ENCODE data around the gene GLS. TPM values are rescaled to one million over a fixed set of nuclear protein-coding genes. Genes with fewer than 3 reads are reported as not detected.

The GLS gene
- total RNA-seq, 2 donors from 2014 or later, result 415 to 476 TPM

DNA sequence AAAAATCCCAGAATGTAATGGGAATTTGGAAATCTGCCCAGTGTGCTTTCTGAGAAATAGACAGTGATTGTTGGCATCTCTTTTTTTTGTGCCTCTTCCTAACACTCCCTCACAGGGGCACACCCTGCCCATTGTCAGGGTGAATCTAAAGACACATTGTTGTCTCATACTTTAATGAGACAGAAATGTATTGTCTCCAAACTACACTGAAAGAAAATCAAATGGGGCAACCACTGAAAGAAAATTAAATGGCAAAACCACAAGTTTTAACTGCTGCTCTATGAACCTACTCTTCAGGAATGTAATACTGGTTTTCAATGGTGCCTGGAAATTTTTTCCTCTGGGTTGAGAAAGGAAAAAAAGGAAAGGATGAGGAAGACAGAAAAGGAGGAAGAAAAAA lies 43.2 kb upstream of the GLS start:
- TF ChIP-seq, protein P1, sequence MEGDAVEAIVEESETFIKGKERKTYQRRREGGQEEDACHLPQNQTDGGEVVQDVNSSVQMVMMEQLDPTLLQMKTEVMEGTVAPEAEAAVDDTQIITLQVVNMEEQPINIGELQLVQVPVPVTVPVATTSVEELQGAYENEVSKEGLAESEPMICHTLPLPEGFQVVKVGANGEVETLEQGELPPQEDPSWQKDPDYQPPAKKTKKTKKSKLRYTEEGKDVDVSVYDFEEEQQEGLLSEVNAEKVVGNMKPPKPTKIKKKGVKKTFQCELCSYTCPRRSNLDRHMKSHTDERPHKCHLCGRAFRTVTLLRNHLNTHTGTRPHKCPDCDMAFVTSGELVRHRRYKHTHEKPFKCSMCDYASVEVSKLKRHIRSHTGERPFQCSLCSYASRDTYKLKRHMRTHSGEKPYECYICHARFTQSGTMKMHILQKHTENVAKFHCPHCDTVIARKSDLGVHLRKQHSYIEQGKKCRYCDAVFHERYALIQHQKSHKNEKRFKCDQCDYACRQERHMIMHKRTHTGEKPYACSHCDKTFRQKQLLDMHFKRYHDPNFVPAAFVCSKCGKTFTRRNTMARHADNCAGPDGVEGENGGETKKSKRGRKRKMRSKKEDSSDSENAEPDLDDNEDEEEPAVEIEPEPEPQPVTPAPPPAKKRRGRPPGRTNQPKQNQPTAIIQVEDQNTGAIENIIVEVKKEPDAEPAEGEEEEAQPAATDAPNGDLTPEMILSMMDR (IDR thresholded peaks at IDR 0.05), result no peak
- Histone ChIP-seq H3K27ac (peak overlapping the region; percentile 35 to 58), H3K9me3 (no peaks in the 10 kb centered on the region), H3K36me3 (no peaks in the 10 kb centered on the region), H3K4me3 (no peak overlapping the region), H3K4me1 (ENCODE audit: control insufficient read depth in 1 of 2, low read depth in 2 of 2) (peaks cover 33 to 50% of the 10 kb centered on the region in 2 donors), H3K27me3 (replicated peaks; ENCODE audit: insufficient read depth) (no peaks in the 10 kb centered on the region)
- DNase-seq (ENCODE audit: low spot score) (no peak), ATAC-seq (ENCODE audit: insufficient number of reproducible peaks, low FRiP score, low read depth) (peak; percentile 9)

DNA sequence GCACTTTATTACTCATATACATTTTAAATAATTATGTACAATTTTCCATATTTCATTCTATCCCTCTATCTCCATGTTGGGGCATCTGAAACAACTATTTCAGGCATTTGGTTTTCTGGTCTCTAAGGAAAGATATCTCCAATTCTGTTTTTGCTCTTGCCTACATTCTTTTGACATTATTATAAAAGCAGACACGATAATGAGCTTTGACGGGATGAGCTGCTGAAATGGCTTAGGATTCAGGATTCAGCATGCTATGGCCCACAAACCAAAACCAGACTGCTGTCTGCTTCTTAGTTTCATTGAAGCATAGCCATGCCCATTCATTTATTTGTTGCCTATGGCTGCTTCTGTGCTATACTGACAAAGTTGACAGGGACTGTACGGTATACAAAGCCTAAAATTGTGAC lies 42.7 kb upstream of the GLS start:
- TF ChIP-seq, protein P1 (IDR thresholded peaks at IDR 0.05), result no peak
- H3K36me3 ChIP-seq, result no peaks in the 10 kb centered on the region
- no peaks in the 10 kb centered on the region for H3K9me3 ChIP-seq
- H3K4me3 ChIP-seq, result no peak overlapping the region
- ATAC-seq (ENCODE audit: insufficient number of reproducible peaks, low FRiP score, low read depth) (no peak), DNase-seq (ENCODE audit: low spot score) (no peak)
- no peaks in the 10 kb centered on the region for H3K27me3 ChIP-seq (replicated peaks; ENCODE audit: insufficient read depth)
- H3K27ac ChIP-seq, result peak overlapping the region; percentile 35 to 58
- H3K4me1 ChIP-seq (ENCODE audit: control insufficient read depth in 1 of 2, low read depth in 2 of 2), result peaks cover 33 to 51% of the 10 kb centered on the region in 2 donors

DNA sequence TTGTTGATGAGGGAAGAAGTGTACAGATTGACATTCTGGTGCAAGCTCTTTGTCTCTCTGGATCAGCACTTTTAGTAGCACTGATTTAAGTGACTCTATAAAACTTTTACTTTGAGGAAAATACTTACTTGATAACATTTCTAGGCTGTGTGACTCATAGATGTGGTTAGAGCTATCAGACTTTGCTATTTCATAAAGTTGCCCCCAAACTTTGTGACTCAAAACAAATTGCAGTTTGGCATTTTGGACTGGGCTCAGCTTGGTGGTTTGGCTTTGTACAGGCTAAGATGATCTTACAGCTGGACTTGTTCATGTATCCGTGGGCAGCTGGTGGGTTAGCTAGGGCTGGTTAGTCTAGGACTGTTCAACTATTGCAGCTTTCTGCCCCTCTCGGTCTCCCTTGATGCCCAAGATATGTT lies 42.1 kb upstream of the GLS start:
- peaks cover 33 to 51% of the 10 kb centered on the region in 2 donors for H3K4me1 ChIP-seq (ENCODE audit: control insufficient read depth in 1 of 2, low read depth in 2 of 2)
- no peaks in the 10 kb centered on the region for H3K27me3 ChIP-seq (replicated peaks; ENCODE audit: insufficient read depth)
- H3K36me3 ChIP-seq, result no peaks in the 10 kb centered on the region
- TF ChIP-seq, protein P1 (IDR thresholded peaks at IDR 0.05), result no peak
- peak overlapping the region in 1 of 2 donors; percentile 58 for H3K27ac ChIP-seq
- H3K9me3 ChIP-seq, result no peaks in the 10 kb centered on the region
- H3K4me3 ChIP-seq, result no peak overlapping the region
- ATAC-seq (ENCODE audit: insufficient number of reproducible peaks, low FRiP score, low read depth), result no peak
- DNase-seq (ENCODE audit: low spot score), result no peak

DNA sequence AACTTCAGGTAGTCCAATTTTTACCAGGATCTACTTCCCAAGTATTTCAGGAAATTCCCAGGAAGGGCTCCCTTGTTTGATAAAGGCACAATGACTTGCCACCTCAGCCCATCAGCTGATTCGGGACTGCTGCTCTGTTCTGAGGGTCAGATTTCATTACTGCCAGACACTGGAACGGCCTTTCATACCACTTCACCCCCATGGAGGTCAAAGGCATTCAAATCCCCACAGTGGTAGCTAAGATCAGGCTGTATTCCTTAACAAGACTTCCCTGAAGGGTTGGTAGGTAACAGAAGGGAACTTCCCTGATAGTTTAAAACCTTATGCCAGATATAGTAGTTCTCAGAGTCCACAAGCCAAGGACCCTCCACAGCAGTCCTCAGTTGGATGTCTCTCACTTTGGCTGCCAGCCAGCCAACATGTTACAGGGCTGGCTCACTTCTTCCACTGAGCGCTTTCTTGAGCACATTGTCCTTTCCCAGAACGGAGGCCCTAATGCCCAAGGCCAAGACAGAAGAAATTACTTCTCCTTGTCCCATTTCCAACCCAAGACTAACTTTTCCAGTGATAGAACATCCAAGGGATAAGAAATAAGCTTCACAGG lies 40.0 kb upstream of the GLS start:
- DNase-seq (ENCODE audit: low spot score), result no peak
- no peak overlapping the region for H3K4me3 ChIP-seq
- no peak for ATAC-seq (ENCODE audit: insufficient number of reproducible peaks, low FRiP score, low read depth)
- no peaks in the 10 kb centered on the region for H3K36me3 ChIP-seq
- H3K4me1 ChIP-seq (ENCODE audit: control insufficient read depth in 1 of 2, low read depth in 2 of 2), result peaks cover 25 to 38% of the 10 kb centered on the region in 2 donors
- no peaks in the 10 kb centered on the region for H3K27me3 ChIP-seq (replicated peaks; ENCODE audit: insufficient read depth)
- peak overlapping the region; percentile 3 to 31 for H3K27ac ChIP-seq
- H3K9me3 ChIP-seq, result no peaks in the 10 kb centered on the region
- TF ChIP-seq, protein P1 (IDR thresholded peaks at IDR 0.05), result no peak

DNA sequence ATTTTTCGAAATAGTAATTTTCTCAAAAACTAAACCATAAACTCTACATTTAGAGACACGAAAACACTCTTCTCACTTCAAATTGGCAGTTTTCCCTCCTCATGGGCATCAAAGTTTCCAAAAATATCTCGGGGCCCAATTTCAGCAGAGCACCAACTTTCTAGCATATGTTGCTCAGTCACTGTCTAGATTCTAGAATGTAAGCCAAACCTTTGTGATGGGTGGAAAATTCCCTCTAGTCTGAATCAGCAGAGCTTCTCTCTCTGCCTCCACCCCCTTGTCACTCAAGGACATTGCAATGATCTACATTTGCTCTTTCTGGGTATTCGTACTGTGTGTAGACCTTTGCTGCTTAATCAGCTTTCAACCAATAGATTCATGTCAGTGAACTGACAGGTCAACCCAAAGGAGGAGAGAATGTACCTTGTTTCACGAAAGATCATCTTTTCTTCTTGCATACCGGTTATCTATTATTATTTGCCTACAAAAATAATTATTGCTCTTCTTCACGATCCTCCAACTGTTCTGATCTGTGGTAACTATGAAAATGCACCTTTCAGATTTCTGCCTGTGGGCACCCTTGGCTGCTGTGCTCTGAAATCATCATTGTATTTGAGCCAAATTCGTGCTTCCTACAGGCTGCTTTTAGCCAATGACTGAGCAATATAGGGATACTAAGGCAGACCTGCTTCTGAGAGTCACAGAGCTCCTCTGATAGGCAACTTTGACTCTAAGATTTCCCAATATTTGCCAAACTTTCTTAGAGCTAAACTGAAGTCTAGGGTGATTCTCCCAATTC lies 38.7 kb upstream of the GLS start:
- TF ChIP-seq, protein P1 (IDR thresholded peaks at IDR 0.05), result no peak
- H3K9me3 ChIP-seq, result no peaks in the 10 kb centered on the region
- peak overlapping the region in 1 of 2 donors; percentile 31 for H3K27ac ChIP-seq
- no peaks in the 10 kb centered on the region for H3K27me3 ChIP-seq (replicated peaks; ENCODE audit: insufficient read depth)
- no peak overlapping the region for H3K4me3 ChIP-seq
- no peak for ATAC-seq (ENCODE audit: insufficient number of reproducible peaks, low FRiP score, low read depth)
- H3K4me1 ChIP-seq (ENCODE audit: control insufficient read depth in 1 of 2, low read depth in 2 of 2), result peaks cover 23 to 35% of the 10 kb centered on the region in 2 donors
- H3K36me3 ChIP-seq, result no peaks in the 10 kb centered on the region
- no peak for DNase-seq (ENCODE audit: low spot score)

All from thoracic aorta (tissue), 2 donors.